ENCODE results near the gene ETV1. TPM values are rescaled to one million over a fixed set of nuclear protein-coding genes. Genes with fewer than 3 reads are reported as not detected.

Gene ETV1
- total RNA-seq, 2 donors from 2014 or later, result 1.1 to 1.8 TPM

DNA sequence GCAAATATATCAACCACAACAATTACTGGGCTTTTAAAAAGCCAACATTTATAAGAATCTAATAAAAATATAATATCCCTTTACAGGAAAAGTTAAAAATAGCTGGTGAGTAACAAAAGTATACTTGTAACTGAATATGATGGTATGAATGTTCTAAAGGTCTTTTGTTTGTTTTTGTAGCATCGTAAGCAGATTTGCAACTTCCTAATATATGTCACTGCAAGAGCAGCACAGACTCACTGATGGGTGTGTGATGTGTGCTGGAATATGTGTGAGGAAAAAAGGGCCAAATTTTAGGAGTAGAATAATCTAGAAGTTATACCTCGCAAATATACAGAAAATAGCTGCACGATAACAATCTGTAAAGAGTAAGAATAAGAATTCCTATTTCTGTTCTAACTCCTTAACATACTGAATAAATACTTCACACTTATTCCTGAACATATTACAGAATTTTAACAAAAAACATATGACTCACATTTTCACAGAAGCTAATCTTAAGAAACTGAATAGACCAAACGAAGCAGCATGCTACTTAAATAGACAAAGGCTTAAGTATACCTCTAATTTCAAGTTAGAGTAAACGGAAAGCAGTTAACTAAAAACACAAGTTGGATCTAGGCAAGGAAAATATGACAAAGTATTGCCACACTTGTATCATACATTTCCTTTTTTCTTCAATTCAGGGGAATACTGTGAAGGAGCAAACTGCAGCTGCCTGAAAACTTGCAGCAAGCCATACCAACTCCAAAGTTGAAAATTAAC lies 9.6 kb downstream of the ETV1 start:
- H3K27ac Mint-ChIP-seq, result no peak overlapping the region
- H3K4me1 Mint-ChIP-seq (ENCODE audit: low read depth in 2 of 2), result no peaks in the 10 kb centered on the region
- no peaks in the 10 kb centered on the region for H3K36me3 Mint-ChIP-seq
- H3K4me3 Mint-ChIP-seq, result no peak overlapping the region
- no peak for ATAC-seq
- peaks cover 8 to 37% of the 10 kb centered on the region in 2 donors for H3K27me3 Mint-ChIP-seq
- no peak for DNase-seq (ENCODE audit: low spot score)
- no peaks in the 10 kb centered on the region for H3K9me3 Mint-ChIP-seq

DNA sequence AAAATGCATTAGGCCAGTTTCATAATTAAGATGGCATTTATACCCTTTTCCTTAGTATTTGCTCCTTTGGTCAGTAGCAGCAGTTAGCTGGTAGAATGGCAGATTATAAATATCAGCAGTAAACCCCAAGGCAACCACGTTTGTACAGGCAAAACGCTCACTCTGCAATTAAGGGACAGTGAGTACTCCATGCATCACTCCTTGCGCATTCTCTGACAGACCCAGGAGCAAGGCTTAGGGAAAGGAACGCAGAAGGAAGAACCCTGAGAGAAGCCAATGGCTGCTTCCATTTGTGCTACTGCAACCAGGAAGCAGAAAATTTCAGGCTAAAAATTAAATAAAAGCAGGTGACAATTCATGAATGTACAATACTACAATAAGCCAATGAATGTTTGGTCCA lies 12.9 kb downstream of the ETV1 start:
- Mint-ChIP-seq H3K9me3 (peaks cover 9% of the 10 kb centered on the region), H3K4me1 (ENCODE audit: low read depth in 2 of 2) (no peaks in the 10 kb centered on the region), H3K27me3 (peaks cover 16 to 40% of the 10 kb centered on the region in 2 donors), H3K36me3 (peaks cover 5% of the 10 kb centered on the region), H3K27ac (no peak overlapping the region), H3K4me3 (no peak overlapping the region)
- DNase-seq (ENCODE audit: low spot score) (no peak), ATAC-seq (no peak)

DNA sequence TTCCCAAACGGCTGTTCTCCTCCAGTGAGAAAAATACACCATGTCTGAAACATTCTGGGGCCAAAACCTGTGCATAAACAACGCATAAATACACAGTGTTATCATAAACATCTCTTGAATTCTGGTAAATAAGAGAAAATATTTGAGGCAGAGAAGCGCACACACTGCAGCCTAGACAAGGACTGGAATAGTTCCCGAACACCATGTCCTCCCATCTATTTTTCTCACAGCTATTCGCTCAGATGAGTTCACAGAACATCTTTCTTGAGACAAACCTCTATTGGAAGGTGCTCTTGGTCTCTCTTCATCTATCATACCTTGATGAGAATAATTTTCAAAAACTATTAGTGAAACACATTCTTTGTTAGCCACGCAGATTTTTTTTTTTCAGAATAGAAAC lies 24.4 kb downstream of the ETV1 start:
- Mint-ChIP-seq H3K27me3 (peaks cover 0 to 3% of the 10 kb centered on the region in 2 donors), H3K9me3 (no peaks in the 10 kb centered on the region), H3K4me1 (ENCODE audit: low read depth in 2 of 2) (no peaks in the 10 kb centered on the region), H3K36me3 (no peaks in the 10 kb centered on the region), H3K27ac (no peak overlapping the region), H3K4me3 (no peak overlapping the region)
- DNase-seq (ENCODE audit: low spot score), result no peak
- ATAC-seq, result no peak

DNA sequence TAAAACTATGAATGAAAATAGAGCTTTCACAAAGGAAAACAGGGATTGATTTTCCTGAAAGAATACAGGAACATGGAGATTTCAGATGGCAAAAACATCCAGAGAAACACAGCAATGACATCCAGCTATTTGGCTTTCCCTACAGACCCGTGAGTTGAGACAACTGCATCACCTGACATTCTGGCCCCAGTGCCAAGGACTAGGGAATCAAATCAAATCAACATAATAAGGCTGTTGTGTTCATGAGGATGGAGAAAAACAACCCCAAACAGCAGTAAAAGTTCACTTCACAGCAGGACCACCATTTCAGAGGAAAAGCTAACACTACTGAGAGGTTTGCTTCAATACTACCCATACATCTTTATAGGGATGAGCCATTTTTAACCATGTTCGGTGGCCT lies 25.5 kb downstream of the ETV1 start:
- Mint-ChIP-seq H3K27ac (no peak overlapping the region), H3K4me1 (ENCODE audit: low read depth in 2 of 2) (no peaks in the 10 kb centered on the region), H3K9me3 (no peaks in the 10 kb centered on the region), H3K27me3 (peaks cover 0 to 3% of the 10 kb centered on the region in 2 donors), H3K36me3 (no peaks in the 10 kb centered on the region), H3K4me3 (no peak overlapping the region)
- no peak for DNase-seq (ENCODE audit: low spot score)
- ATAC-seq, result no peak

DNA sequence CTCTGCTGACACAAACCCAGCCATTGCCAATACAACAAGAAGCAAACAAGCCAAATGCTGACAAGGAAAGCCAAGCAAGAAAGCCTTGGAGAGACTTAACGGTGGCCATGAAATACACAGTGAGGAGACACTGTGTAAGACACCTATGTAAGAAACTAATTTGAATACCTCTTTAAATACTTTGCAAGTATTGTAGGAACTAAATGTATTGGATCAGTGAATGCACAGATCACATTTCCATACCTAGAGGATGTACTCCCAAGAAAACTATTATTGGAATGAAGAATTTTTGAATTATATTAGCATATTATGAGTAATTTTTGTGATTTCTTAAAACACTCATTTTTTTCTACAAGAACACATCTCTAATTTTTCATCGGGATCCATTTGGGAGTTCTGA lies 34.0 kb downstream of the ETV1 start:
- DNase-seq (ENCODE audit: low spot score) (no peak), ATAC-seq (no peak)
- H3K27ac Mint-ChIP-seq, result no peak overlapping the region
- H3K4me3 Mint-ChIP-seq, result no peak overlapping the region
- H3K36me3 Mint-ChIP-seq, result no peaks in the 10 kb centered on the region
- no peaks in the 10 kb centered on the region for H3K4me1 Mint-ChIP-seq (ENCODE audit: low read depth in 2 of 2)
- H3K9me3 Mint-ChIP-seq, result no peaks in the 10 kb centered on the region
- H3K27me3 Mint-ChIP-seq, result no peaks in the 10 kb centered on the region

DNA sequence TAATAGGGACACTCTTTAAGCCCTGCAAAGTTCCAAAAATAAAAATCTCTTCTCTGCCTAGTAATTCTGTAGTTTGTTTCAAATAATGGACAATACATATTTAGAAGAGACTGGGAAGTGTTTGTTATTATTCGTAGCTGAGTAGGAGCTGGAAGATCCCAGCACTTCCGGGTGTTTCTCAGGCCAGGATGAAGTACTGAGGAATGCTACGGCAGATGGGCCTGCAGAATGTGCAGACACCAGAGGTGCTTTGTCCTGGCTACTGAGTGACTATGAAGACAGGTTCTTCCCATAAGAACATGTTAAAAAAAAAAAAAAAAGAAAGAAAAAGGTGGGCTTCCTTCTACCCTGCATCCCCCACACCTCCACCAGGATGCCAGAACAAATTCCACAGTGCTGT lies 36.1 kb downstream of the ETV1 start:
- H3K9me3 Mint-ChIP-seq, result no peaks in the 10 kb centered on the region
- H3K27me3 Mint-ChIP-seq, result no peaks in the 10 kb centered on the region
- no peak for ATAC-seq
- no peaks in the 10 kb centered on the region for H3K4me1 Mint-ChIP-seq (ENCODE audit: low read depth in 2 of 2)
- H3K4me3 Mint-ChIP-seq, result no peak overlapping the region
- H3K27ac Mint-ChIP-seq, result no peak overlapping the region
- no peak for DNase-seq (ENCODE audit: low spot score)
- no peaks in the 10 kb centered on the region for H3K36me3 Mint-ChIP-seq

DNA sequence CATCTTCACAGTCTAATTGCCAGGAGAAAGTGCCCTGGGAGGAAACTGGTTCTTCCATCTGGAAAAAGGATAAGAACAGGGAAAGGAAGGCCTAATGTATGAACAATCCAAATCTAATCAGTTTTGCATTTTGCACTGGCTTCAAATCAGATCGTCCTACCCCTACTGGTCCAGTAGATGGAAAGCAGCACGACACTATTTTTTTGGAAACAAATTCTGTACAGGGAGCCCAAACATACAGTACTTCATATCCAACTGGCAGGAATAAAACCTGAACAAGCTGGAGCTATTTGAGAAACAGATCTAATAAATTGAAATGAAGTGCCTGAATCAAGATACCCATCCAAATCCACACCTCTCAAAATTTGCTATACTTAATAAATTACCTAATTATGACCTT lies 36.5 kb downstream of the ETV1 start:
- Mint-ChIP-seq H3K4me3 (no peak overlapping the region), H3K27me3 (no peaks in the 10 kb centered on the region), H3K4me1 (ENCODE audit: low read depth in 2 of 2) (no peaks in the 10 kb centered on the region), H3K36me3 (no peaks in the 10 kb centered on the region), H3K9me3 (no peaks in the 10 kb centered on the region), H3K27ac (no peak overlapping the region)
- DNase-seq (ENCODE audit: low spot score), result no peak
- no peak for ATAC-seq

DNA sequence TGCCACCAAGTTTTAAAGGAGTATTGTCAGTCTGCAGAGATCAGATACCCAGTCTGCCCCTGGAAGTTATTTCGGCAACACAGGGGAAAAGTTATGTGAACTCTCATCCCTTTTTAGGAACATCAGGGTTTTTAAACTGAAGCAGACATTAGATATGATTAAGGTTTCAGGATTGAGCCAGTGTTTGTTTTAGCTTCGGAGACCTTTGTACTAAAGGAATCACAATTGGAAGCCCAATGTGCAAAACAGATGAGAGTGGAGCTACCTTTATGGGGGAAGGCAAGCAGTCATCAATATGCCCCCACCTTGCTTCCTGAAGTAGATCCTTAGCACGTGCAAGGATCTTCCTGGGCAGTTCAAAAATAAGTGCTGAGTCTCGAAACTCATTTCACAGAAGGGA lies 39.5 kb downstream of the ETV1 start:
- H3K27me3 Mint-ChIP-seq, result no peaks in the 10 kb centered on the region
- no peak overlapping the region for H3K27ac Mint-ChIP-seq
- no peaks in the 10 kb centered on the region for H3K36me3 Mint-ChIP-seq
- H3K4me1 Mint-ChIP-seq (ENCODE audit: low read depth in 2 of 2), result no peaks in the 10 kb centered on the region
- no peak overlapping the region for H3K4me3 Mint-ChIP-seq
- no peak for ATAC-seq
- H3K9me3 Mint-ChIP-seq, result no peaks in the 10 kb centered on the region
- DNase-seq (ENCODE audit: low spot score), result no peak

DNA sequence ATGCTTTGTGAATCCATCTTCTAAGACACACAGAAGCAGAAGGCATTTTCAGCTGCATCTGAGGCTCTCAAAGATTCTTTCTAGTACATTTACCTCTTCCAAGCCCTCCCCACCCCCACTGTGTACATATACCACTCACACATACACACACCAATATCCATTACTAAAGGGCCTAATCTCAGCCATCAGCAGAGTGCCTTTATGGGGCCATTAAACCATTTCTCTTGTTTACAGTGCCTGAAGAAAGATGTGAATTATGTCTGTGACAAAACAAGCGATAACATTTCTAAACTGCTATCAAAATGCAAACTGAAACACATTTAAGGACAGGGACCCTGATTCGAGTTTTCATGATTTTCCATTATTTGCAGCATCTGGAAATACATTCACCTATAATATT lies 40.0 kb downstream of the ETV1 start:
- no peaks in the 10 kb centered on the region for H3K27me3 Mint-ChIP-seq
- H3K27ac Mint-ChIP-seq, result no peak overlapping the region
- ATAC-seq (no peak), DNase-seq (ENCODE audit: low spot score) (no peak)
- H3K4me1 Mint-ChIP-seq (ENCODE audit: low read depth in 2 of 2), result no peaks in the 10 kb centered on the region
- no peaks in the 10 kb centered on the region for H3K9me3 Mint-ChIP-seq
- no peak overlapping the region for H3K4me3 Mint-ChIP-seq
- no peaks in the 10 kb centered on the region for H3K36me3 Mint-ChIP-seq

DNA sequence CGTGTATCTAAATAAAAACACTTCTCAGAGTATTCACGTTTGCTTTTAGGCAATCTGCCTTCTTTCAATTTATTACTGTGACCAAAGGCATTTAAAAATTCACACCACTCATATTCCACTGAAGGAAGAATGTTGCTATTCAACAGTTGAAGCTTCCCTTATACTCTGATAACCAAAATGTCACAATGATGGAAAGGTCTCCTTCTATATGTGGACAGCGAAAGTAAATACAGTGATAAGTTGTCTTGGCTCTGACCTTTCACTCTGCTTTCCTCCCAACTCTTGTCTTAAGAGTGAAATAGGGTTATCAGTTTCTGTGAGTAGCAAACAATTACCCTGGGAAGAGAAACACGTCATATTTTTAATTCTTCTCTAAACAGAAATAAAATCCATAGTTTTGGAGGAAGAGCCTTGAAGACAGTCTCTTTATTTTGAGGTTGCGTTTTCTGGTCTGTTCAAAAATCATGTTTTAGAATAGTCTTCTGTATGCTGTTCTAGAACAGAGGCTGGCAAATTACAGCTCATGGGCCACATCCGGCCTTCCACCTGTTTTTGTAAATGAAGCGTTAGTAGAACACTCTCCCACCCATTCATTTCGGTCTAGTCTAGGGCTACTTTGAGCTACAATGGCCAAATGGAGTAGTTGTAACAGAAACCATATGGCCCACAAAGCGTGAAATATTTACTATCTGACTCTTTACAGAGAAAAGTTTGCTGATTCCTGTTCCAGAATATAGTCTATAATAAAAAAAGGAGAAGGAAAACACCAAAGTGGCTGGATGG lies 41.3 kb downstream of the ETV1 start:
- Mint-ChIP-seq H3K36me3 (no peaks in the 10 kb centered on the region), H3K27ac (no peak overlapping the region), H3K27me3 (no peaks in the 10 kb centered on the region), H3K9me3 (no peaks in the 10 kb centered on the region), H3K4me3 (no peak overlapping the region), H3K4me1 (ENCODE audit: low read depth in 2 of 2) (no peaks in the 10 kb centered on the region)
- ATAC-seq (no peak), DNase-seq (ENCODE audit: low spot score) (no peak)

DNA sequence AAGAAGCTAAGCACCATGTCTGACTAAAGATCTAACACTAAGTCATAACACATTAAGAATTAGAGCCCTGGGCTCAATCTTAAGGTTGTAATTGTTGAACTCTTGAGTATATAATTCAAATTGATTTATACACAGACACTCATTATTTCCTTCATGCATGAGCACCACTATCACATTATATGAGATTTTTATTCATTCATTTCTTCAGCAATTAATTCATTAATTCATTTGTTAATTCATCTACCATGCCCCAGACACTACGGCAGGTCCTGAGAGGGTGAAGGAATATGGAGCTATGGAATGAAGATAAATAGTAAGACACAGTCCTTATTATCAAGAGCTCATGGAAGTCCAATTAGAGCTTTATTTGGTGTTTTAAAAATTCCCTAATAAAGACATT lies 41.9 kb downstream of the ETV1 start:
- no peaks in the 10 kb centered on the region for H3K27me3 Mint-ChIP-seq
- no peak overlapping the region for H3K4me3 Mint-ChIP-seq
- H3K4me1 Mint-ChIP-seq (ENCODE audit: low read depth in 2 of 2), result no peaks in the 10 kb centered on the region
- H3K27ac Mint-ChIP-seq, result no peak overlapping the region
- no peak for DNase-seq (ENCODE audit: low spot score)
- H3K36me3 Mint-ChIP-seq, result no peaks in the 10 kb centered on the region
- H3K9me3 Mint-ChIP-seq, result no peaks in the 10 kb centered on the region
- ATAC-seq, result no peak

DNA sequence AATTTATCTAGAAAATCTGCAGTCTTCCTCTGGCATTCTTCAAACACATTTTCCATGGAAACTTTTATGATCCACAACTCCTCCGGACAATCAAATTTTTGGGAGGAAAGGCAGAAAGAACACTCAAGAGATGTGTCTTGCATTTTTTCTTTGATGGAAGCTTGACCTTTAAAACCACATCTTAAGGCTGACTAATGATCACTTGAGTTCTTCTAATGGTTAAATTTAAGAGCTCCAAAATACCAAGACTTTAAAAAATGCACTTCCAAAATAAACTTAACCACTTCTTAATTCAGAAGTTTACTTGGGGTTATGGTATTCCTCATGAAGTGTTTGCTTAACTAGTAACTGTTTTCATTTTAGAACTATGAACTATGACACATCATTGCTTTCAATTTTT lies 43.3 kb downstream of the ETV1 start:
- H3K4me1 Mint-ChIP-seq (ENCODE audit: low read depth in 2 of 2), result no peaks in the 10 kb centered on the region

DNA sequence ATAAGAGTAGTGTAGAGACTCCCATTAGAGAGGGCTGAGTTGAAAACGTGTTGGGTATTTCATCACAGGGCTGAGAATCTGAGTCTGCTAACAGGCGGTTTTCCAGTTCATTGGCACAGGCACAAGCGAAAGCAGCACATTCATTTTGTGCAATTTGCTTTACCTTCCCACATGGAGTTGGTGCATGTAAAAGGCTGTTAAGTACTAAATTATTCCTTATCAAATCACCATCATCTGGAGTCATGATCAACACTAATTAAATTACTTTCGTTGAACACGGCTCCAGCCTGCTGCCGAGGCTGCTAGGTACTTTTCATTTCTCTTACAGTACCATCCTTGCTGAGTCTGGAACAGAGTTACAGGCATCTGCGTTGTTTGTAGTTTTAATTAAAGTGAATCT lies 43.8 kb downstream of the ETV1 start:
- H3K4me3 Mint-ChIP-seq, result no peak overlapping the region
- no peak overlapping the region for H3K27ac Mint-ChIP-seq
- no peaks in the 10 kb centered on the region for H3K27me3 Mint-ChIP-seq
- no peaks in the 10 kb centered on the region for H3K36me3 Mint-ChIP-seq
- no peak for DNase-seq (ENCODE audit: low spot score)
- no peaks in the 10 kb centered on the region for H3K9me3 Mint-ChIP-seq
- no peaks in the 10 kb centered on the region for H3K4me1 Mint-ChIP-seq (ENCODE audit: low read depth in 2 of 2)
- ATAC-seq, result no peak

More for the DNA sequence above, 43.3 kb downstream of the ETV1 start:
- ATAC-seq, result no peak
- no peak overlapping the region for H3K4me3 Mint-ChIP-seq
- H3K27ac Mint-ChIP-seq, result no peak overlapping the region
- no peaks in the 10 kb centered on the region for H3K9me3 Mint-ChIP-seq
- H3K27me3 Mint-ChIP-seq, result no peaks in the 10 kb centered on the region
- H3K36me3 Mint-ChIP-seq, result no peaks in the 10 kb centered on the region
- no peak for DNase-seq (ENCODE audit: low spot score)

DNA sequence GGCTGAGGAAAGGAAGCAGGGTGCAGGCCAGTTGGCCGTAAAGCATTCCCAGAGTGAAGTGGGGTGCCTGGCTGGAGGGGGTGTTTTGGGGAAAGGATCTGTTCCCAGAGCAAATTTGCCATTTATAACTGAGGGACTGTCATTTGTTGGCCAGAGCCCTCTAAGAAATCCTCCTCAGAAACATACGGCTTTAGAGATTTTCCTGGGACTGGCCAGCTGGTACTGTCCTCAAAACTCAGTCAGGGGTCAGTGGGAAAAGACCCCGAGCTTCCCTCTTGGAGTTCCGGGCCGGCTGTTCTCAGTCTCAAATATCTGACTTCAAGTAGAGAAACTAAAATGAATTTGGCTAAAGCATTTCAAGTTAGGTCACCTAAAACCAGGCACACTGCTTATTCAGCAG lies 55.9 kb downstream of the ETV1 start:
- ATAC-seq (no peak), DNase-seq (ENCODE audit: low spot score) (no peak)
- Mint-ChIP-seq H3K36me3 (no peaks in the 10 kb centered on the region), H3K4me3 (no peak overlapping the region), H3K27me3 (peaks cover 0 to 3% of the 10 kb centered on the region in 2 donors), H3K9me3 (no peaks in the 10 kb centered on the region), H3K4me1 (ENCODE audit: low read depth in 2 of 2) (no peaks in the 10 kb centered on the region), H3K27ac (peak overlapping the region in 1 of 2 donors; percentile 9)
